Activated CD8-positive, alpha-beta T cell treated with anti-CD3 and anti-CD28 coated beads for 36 hours (primary cell): ENCODE results near the gene PANX2. TPM values are rescaled to one million over a fixed set of nuclear protein-coding genes. Genes with fewer than 3 reads are reported as not detected.

ENCODE experiments used
- ATAC-seq: fragments of 200-7000 bp; cut with Tn5 transposase; one replicate; pipeline ENCODE4 v1.10.0; 2021; ENCODE audit warnings: mild to moderate bottlenecking, moderate library complexity
- CTCF ChIA-PET: fragments of 350-600 bp; sonication (Branson Sonifier 250); formaldehyde crosslinking; loops from one replicate; lab custom pipeline; 2021; ENCODE audit warnings: antibody characterized with exemption; lab: Charles Lee
- POLR2A ChIA-PET: fragments of 350-600 bp; sonication (Branson Sonifier 250); formaldehyde crosslinking; loops from one replicate; lab custom pipeline; 2021; ENCODE audit warnings: antibody characterized with exemption; lab: Charles Lee
- DNase-seq: peaks from one replicate; pipeline ENCODE4 v3.0.0-alpha.2; 2020
- H3K27ac Mint-ChIP-seq: one replicate; pipeline ENCODE4 v1.8.0; 2021; ENCODE audit warnings: mild to moderate bottlenecking, mixed read lengths
- H3K27me3 Mint-ChIP-seq: one replicate; pipeline ENCODE4 v1.8.0; 2021; ENCODE audit warnings: mixed read lengths
- H3K36me3 Mint-ChIP-seq: one replicate; pipeline ENCODE4 v1.8.0; 2021; ENCODE audit warnings: low read depth, mixed read lengths
- H3K4me1 Mint-ChIP-seq: one replicate; pipeline ENCODE4 v1.8.0; 2021; ENCODE audit warnings: low read depth, mixed read lengths
- H3K4me3 Mint-ChIP-seq: one replicate; pipeline ENCODE4 v1.8.0; 2021; ENCODE audit warnings: mild to moderate bottlenecking, moderate library complexity, mixed read lengths
- H3K9me3 Mint-ChIP-seq: one replicate; pipeline ENCODE4 v1.8.0; 2021; ENCODE audit warnings: mixed read lengths
- intact Hi-C: fragments of 100-400 bp; cut with micrococcal nuclease; formaldehyde crosslinking; loops from one replicate; pipeline ENCODE4 v1.10.0; 2022
- total RNA-seq, 2 experiments: library from RNA; stranded (reverse); gene quantifications; one replicate each; pipeline ENCODE4 v1.2.3, GENCODE V29; 2021
- TF ChIP-seq, protein P1 (sequence below): fragments of 200-600 bp; IDR thresholded peaks from one replicate; pipeline ENCODE4 v1.8.0; 2022; ENCODE audit warnings: antibody characterized with exemption, mild to moderate bottlenecking

The PANX2 gene
- total RNA-seq, 2 experiments from 2014 or later = 3.3 to 3.9 TPM

DNA sequence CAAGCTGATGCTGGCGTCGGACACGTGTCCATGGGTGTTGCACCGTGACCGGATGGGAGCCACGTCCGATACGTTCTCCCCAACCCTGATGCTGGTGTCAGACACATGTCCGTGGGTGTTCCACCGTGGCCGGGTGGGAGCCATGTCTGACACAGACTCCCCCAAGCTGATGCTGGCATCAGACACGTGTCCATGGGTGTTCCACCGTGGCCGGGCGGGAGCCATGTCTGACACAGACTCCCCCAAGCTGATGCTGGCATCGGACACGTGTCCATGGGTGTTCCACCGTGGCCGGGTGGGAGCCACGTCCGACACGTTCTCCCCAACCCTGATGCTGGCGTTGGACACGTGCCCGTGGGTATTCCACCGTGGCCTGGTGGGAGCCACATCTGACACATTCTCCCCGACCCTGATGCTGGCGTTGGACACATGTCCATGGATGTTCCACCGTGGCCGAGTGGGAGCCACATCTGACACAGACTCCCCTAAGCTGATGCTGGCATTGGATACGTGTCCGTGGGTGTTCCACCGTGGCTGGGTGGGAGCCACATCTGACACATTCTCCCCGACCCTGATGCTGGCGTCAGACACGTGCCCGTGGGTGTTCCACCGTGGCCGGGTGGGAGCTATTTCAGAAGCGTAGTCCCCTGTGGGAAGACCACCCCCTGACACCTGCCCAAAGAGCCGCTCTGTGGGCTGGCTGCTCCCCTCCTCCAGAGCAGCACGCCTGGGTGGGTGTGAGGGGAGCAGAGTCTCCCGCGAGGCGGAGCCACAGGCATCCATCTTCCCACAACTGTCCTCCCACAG, 50.3 kb downstream of the PANX2 start:
- no peaks in the 10 kb centered on the region for H3K4me1 Mint-ChIP-seq
- H3K27ac Mint-ChIP-seq = no peak overlapping the region
- TF ChIP-seq, protein P1, sequence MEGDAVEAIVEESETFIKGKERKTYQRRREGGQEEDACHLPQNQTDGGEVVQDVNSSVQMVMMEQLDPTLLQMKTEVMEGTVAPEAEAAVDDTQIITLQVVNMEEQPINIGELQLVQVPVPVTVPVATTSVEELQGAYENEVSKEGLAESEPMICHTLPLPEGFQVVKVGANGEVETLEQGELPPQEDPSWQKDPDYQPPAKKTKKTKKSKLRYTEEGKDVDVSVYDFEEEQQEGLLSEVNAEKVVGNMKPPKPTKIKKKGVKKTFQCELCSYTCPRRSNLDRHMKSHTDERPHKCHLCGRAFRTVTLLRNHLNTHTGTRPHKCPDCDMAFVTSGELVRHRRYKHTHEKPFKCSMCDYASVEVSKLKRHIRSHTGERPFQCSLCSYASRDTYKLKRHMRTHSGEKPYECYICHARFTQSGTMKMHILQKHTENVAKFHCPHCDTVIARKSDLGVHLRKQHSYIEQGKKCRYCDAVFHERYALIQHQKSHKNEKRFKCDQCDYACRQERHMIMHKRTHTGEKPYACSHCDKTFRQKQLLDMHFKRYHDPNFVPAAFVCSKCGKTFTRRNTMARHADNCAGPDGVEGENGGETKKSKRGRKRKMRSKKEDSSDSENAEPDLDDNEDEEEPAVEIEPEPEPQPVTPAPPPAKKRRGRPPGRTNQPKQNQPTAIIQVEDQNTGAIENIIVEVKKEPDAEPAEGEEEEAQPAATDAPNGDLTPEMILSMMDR = no peak
- intact Hi-C loops = no loop called here
- no peak overlapping the region for H3K4me3 Mint-ChIP-seq
- no peaks in the 10 kb centered on the region for H3K27me3 Mint-ChIP-seq
- DNase-seq = no peak
- CTCF ChIA-PET = interaction anchor here (1.3 to 1.4 kb wide), 2 partner anchors 12 to 70 kb away, joined by 4 to 7 read pairs; no protein-coding TSS in a partner anchor
- H3K9me3 Mint-ChIP-seq = no peaks in the 10 kb centered on the region
- ATAC-seq = no peak
- POLR2A ChIA-PET = interaction anchor here (0.6 to 0.9 kb wide), 2 partner anchors 11 to 221 kb away, joined by 3 to 4 read pairs; no protein-coding TSS in a partner anchor
- peaks cover 34% of the 10 kb centered on the region for H3K36me3 Mint-ChIP-seq

DNA sequence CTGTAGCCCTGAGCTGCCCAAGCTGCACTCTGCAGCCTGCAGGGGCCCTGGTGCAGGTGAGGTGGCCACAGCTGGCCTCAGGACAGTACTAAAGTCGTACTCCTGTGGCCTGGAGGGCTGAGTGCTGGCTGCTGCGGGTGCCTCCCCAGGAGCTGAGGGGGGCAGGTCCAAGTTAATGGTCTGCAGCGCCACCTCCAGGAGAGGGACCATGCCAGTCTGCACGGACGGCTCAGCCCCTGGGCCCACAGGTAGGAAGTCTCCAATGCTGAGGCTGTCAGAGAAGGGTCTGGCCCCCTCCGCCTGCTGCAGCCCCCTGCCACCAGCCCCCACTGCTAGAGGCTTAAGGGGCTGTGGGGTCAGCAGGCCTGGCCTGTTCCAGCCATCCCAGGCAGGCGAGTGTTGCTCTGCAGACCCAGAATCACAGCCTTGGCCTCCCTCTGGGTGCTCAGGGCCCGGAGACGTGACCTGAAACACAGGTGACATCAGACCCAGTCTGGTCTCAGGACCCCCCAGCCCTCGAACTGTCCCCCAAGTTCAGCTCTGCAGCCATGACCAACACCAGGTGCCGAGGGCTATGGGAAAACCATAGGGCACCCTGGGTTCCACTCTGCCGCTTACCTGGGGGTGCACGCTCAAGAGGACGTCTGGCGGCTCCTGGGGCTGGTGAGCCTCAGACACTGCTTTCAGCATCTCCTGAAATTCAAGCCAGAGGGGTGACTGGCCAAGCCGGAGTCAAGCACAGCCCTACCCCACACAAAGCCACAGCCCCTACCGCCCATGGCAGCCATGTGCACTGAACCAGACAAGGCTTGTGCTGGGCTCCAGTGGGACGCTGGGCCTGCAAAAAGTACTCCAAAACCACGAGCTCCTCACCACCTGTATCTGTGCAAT, 51.1 kb downstream of the PANX2 start:
- Mint-ChIP-seq H3K27me3 (no peaks in the 10 kb centered on the region), H3K9me3 (no peaks in the 10 kb centered on the region), H3K36me3 (peaks cover 34% of the 10 kb centered on the region), H3K4me3 (no peak overlapping the region), H3K27ac (no peak overlapping the region), H3K4me1 (no peaks in the 10 kb centered on the region)
- CTCF ChIA-PET = interaction anchor here (1.3 to 1.4 kb wide), 2 partner anchors 13 to 70 kb away, joined by 4 to 7 read pairs; no protein-coding TSS in a partner anchor
- TF ChIP-seq, protein P1 = no peak
- DNase-seq = peak; percentile 25
- intact Hi-C loops = no loop called here
- POLR2A ChIA-PET = interaction anchor here (0.6 kb wide), 1 partner anchor 220 kb away, joined by 3 read pairs; no protein-coding TSS in a partner anchor
- no peak for ATAC-seq

DNA sequence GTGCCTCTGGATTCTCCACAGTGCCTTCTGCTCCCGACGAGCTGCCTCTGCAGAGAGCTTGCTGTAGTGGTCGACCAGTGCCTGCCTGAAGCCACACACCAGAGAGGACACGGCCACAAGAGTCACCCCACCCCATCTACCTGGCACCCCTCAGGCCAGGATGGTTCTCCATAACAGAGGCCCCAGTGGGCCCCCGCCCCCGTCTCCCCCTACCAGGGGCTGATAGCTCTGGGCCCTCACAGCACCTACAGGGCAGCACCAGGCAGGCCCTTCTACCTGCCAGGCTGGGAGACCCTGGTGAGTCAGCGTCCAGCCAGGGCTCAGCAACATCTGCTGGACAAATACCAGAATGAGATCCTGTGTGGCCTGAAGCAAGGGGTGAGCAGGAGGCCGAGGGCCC, 52.0 kb downstream of the PANX2 start:
- POLR2A ChIA-PET = no interaction called here
- Mint-ChIP-seq H3K36me3 (peaks cover 35% of the 10 kb centered on the region), H3K27ac (no peak overlapping the region)

DNA sequence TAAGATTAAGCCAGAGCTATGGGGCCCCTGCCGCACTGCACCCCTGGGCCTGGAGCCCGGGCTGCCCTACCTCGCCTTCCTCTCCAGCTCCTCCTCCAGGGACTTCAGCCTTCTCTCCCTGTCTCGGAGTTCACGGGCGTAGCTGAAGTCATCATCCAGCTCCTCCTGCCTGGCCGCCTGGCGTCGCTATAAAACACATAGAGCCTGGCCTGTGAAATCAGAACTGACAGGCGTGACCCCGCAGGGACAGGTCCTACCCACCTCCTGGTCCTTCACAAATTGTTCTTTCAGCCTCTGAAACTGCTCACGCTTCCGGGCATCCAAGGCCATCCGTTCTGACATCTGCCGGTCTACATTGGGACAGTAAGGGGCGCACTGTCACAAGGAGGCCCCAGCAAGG, 53.5 kb downstream of the PANX2 start:
- intact Hi-C loops = no loop called here
- DNase-seq (no peak), ATAC-seq (no peak)
- Mint-ChIP-seq H3K27me3 (no peaks in the 10 kb centered on the region), H3K27ac (no peak overlapping the region), H3K9me3 (no peaks in the 10 kb centered on the region), H3K36me3 (peaks cover 36% of the 10 kb centered on the region), H3K4me3 (no peak overlapping the region), H3K4me1 (no peaks in the 10 kb centered on the region)
- TF ChIP-seq, protein P1 = no peak
- ChIA-PET CTCF (no interaction called here), POLR2A (interaction anchor here (1.1 kb wide), 1 partner anchor 71 kb away, joined by 3 read pairs; no protein-coding TSS in a partner anchor)

More for the DNA sequence above, 52.0 kb downstream of the PANX2 start:
- CTCF ChIA-PET = no interaction called here
- intact Hi-C loops = no loop called here
- H3K4me1 Mint-ChIP-seq = no peaks in the 10 kb centered on the region
- H3K9me3 Mint-ChIP-seq = no peaks in the 10 kb centered on the region
- DNase-seq (no peak), ATAC-seq (no peak)
- no peak overlapping the region for H3K4me3 Mint-ChIP-seq
- H3K27me3 Mint-ChIP-seq = no peaks in the 10 kb centered on the region
- TF ChIP-seq, protein P1 = no peak
